HepG2 (cell line): ENCODE data around the gene UBP1. TPM values are rescaled to one million over a fixed set of nuclear protein-coding genes. Genes with fewer than 3 reads are reported as not detected.

Experiments used
- ARID5B ChIP-seq: IDR thresholded peaks from 2 replicates; pipeline ENCODE4 v1.4.0; 2020; ENCODE audit warnings: mild to moderate bottlenecking, missing genetic modification reagents
- CBX5 ChIP-seq: sonication (generic); formaldehyde crosslinking; IDR thresholded peaks from 2 replicates; pipeline ENCODE4 v1.4.0; 2020; ENCODE audit warnings: missing genetic modification reagents, borderline replicate concordance
- CHD2 ChIP-seq: IDR thresholded peaks from 2 replicates; pipeline ENCODE4 v1.6.1; 2011; ENCODE audit warnings: low read depth, low read length, improper control_type of control experiment
- HINFP ChIP-seq: sonication (generic); formaldehyde crosslinking; IDR thresholded peaks from 2 replicates; pipeline ENCODE4 v1.4.0; 2020; ENCODE audit warnings: low read depth, mild to moderate bottlenecking, missing genetic modification reagents
- KDM4B ChIP-seq: sonication (generic); formaldehyde crosslinking; IDR thresholded peaks from 2 replicates; pipeline ENCODE4 v1.4.0; 2020; ENCODE audit warnings: missing genetic modification reagents
- KLF6 ChIP-seq: IDR thresholded peaks from 2 replicates; pipeline ENCODE4 v1.8.0; 2016; ENCODE audit warnings: missing biosample characterization, missing genetic modification reagents
- MIER3 ChIP-seq: IDR thresholded peaks from 2 replicates; pipeline ENCODE4 v1.6.1; 2016; ENCODE audit warnings: missing compliant biosample characterization, borderline replicate concordance
- POGZ ChIP-seq: sonication (generic); formaldehyde crosslinking; IDR thresholded peaks from 2 replicates; pipeline ENCODE4 v1.4.0; 2020; ENCODE audit warnings: mild to moderate bottlenecking, missing genetic modification reagents
- SIX4 ChIP-seq: sonication (generic); formaldehyde crosslinking; IDR thresholded peaks from 2 replicates; pipeline ENCODE4 v1.4.0; 2020; ENCODE audit warnings: missing genetic modification reagents
- THAP11 ChIP-seq: IDR thresholded peaks from 2 replicates; pipeline ENCODE4 v1.6.1; 2016; ENCODE audit warnings: missing biosample characterization, missing genetic modification reagents
- ZNF101 ChIP-seq: sonication (generic); formaldehyde crosslinking; IDR thresholded peaks from 2 replicates; pipeline ENCODE4 v1.4.0; 2020; ENCODE audit warnings: mild to moderate bottlenecking, low read depth, missing genetic modification reagents, borderline replicate concordance
- ZNF510 ChIP-seq: sonication (generic); formaldehyde crosslinking; IDR thresholded peaks from 2 replicates; pipeline ENCODE4 v1.4.0; 2020; ENCODE audit warnings: low read depth, mild to moderate bottlenecking, missing genetic modification reagents
- ZNF556 ChIP-seq: sonication (generic); formaldehyde crosslinking; IDR thresholded peaks from 2 replicates; pipeline ENCODE4 v1.4.0; 2020; ENCODE audit warnings: mild to moderate bottlenecking, missing genetic modification reagents, borderline replicate concordance
- polyA plus RNA-seq, 8 experiments: library from polyadenylated mRNA; depleted of rRNA in 3 of 8; stranded (reverse) in 7 of 8; unstranded in 1 of 8; fragments of >200 nt; fragmentation: Illumina TruSeq in 4 of 8; extraction: Trizol in 4 of 8; gene quantifications; 2 replicates each; pipeline versions ENCODE4 v1.2.1 to v1.2.3, GENCODE V29; 2011 to 2016; ENCODE audit warnings: low read depth in 4 of 8, missing spikeins in 1 of 8, mixed read lengths in 1 of 8; ENCODE audit not compliant: insufficient read depth in 1 of 8
- total RNA-seq, 5 experiments: library from RNA; depleted of rRNA; stranded (reverse); fragments of >200 nt; fragmentation: Illumina TruSeq; extraction: Trizol; gene quantifications; 2 replicates each; pipeline ENCODE4 v1.2.3, GENCODE V29; 2016; ENCODE audit warnings: low read depth in 1 of 5
- TF ChIP-seq, protein P1 (sequence below): sonication (generic); formaldehyde crosslinking; IDR thresholded peaks from 2 replicates; pipeline ENCODE4 v1.4.0; 2020; ENCODE audit warnings: missing genetic modification reagents, mild to moderate bottlenecking, borderline replicate concordance

Gene UBP1
- total and polyA plus RNA-seq, 2 of the 13 experiments (the other 11 are each of a cell fraction or from before 2014, with no cell fraction given), result 48.3 to 79.9 TPM

DNA sequence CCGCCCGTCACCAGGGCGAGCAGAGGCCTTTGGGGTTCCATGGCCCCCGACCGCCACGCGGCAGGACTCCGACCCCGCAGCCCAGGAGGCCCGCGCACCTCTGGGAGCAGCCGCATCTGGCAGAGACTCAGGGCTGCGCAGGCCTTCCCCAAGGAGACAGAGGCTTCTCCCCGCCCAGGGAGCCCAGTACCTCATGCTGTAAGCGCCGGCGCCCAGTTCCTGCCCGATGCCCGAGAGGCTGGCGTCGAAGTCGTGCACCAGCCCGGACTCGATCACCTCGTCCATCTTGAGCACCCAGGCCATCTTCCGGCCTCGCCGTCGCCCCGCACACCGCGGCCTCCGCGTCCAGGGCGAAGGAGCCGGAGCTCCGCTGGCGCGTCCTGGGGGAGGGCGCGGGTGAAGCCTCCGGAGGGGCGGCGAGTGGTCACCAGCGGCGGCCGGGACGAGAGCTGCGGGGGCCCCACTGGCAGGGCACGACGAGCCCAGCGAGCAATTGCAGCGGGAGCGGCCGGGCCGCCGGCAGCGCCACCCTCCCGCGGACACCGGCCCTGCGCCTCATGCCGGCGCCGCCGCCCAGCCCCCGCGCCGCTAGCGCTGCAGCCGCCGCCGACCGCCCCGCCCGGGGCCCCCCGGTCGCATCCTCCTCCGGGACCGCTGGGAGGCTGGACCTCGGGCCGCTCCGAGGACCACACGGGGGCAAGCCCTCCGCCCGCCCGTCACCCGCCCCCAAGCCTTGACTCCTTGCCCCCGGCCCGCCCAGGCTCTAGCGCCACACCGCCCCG, 468 bp downstream of the UBP1 start (continued):
- TF ChIP-seq, protein P1, sequence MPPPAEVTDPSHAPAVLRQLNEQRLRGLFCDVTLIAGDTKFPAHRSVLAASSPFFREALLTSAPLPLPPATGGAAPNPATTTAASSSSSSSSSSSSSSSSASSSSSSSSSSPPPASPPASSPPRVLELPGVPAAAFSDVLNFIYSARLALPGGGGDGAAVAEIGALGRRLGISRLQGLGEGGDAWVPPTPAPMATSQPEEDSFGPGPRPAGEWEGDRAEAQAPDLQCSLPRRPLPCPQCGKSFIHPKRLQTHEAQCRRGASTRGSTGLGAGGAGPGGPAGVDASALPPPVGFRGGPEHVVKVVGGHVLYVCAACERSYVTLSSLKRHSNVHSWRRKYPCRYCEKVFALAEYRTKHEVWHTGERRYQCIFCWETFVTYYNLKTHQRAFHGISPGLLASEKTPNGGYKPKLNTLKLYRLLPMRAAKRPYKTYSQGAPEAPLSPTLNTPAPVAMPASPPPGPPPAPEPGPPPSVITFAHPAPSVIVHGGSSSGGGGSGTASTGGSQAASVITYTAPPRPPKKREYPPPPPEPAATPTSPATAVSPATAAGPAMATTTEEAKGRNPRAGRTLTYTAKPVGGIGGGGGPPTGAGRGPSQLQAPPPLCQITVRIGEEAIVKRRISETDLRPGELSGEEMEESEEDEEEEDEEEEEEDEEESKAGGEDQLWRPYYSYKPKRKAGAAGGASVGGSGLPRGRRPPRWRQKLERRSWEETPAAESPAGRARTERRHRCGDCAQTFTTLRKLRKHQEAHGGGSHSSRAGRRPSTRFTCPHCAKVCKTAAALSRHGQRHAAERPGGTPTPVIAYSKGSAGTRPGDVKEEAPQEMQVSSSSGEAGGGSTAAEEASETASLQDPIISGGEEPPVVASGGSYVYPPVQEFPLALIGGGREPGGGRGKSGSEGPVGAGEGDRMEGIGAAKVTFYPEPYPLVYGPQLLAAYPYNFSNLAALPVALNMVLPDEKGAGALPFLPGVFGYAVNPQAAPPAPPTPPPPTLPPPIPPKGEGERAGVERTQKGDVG (CRISPR knock-in tag), result no peak
- TF ChIP-seq ARID5B (CRISPR knock-in tag) (peak; percentile 17; the same call in 1 of the 2 replicates), ZNF510 (CRISPR knock-in tag) (no peak), THAP11 (CRISPR knock-in tag) (0 out of 2 replicates have a peak, but pooled peaks have one; percentile 30), SIX4 (CRISPR knock-in tag) (no peak), HINFP (0 out of 2 replicates have a peak, but pooled peaks have one; percentile 19), KDM4B (CRISPR knock-in tag) (no peak), MIER3 (CRISPR knock-in tag) (no peak), POGZ (CRISPR knock-in tag) (no peak), ZNF101 (CRISPR knock-in tag) (no peak), KLF6 (no peak; the same call in 1 of the 2 replicates), CBX5 (CRISPR knock-in tag) (peak; percentile 68; the same call in 1 of the 2 replicates), ZNF556 (CRISPR knock-in tag) (no peak), CHD2 (no peak)
